Endothelial cell of umbilical vein (primary cell): Measurements from ENCODE around the gene RBM33. TPM values are rescaled to one million over a fixed set of nuclear protein-coding genes. Genes with fewer than 3 reads are reported as not detected.
A peak's percentile ranks its signal among the peaks of the same experiment; 100 is the strongest.

Source experiments
- BruUV-seq: library from RNA; stranded (reverse); fragments of 400-500 nt; replicated peaks from 2 replicates; lab custom pipeline; 2021; lab: Mats Ljungman, UMichigan
- CTCF ChIA-PET: fragments of 300-600, 350-600 bp; sonication (Branson Sonifier 250); formaldehyde crosslinking; loops from one replicate; lab custom pipeline; 2021; ENCODE audit warnings: antibody characterized with exemption, inconsistent platforms; lab: Charles Lee
- POLR2A ChIA-PET: fragments of 300-600, 350-600 bp; sonication (Branson Sonifier 250); formaldehyde crosslinking; loops from one replicate; lab custom pipeline; 2021; ENCODE audit warnings: antibody characterized with exemption, inconsistent platforms; lab: Charles Lee
- DNase-seq: peaks from one replicate; pipeline ENCODE4 v3.0.0-alpha.2; 2011; ENCODE audit warnings: low read depth, low spot score
- FAIRE-seq: peaks from 2 replicates; lab custom pipeline; 2011; peaks lifted over from hg19 to GRCh38; lab: Jason Lieb, UNC
- H2AFZ ChIP-seq: 2 replicates; pipeline ENCODE4 v1.6.0; 2012; ENCODE audit warnings: low read depth, low read length, control low read depth, inconsistent platforms
- H3K27ac ChIP-seq: 2 replicates; pipeline ENCODE4 v1.5.1; 2011; ENCODE audit warnings: low read depth, mild to moderate bottlenecking, control low read depth, low read length, moderate library complexity; ENCODE audit not compliant: insufficient read depth
- H3K27me3 ChIP-seq, 2 experiments: 2 replicates each; pipeline versions ENCODE4 v1.6.0 to v1.6.1; 2011; ENCODE audit warnings: low read length in 2 of 2, mixed read lengths in 1 of 2; ENCODE audit not compliant: control insufficient read depth in 2 of 2, insufficient read depth in 2 of 2
- H3K36me3 ChIP-seq, 2 experiments: 2 replicates in 1 of 2; 3 replicates in 1 of 2; pipeline ENCODE4 v1.5.1; 2011; ENCODE audit warnings: low read length in 2 of 2, mild to moderate bottlenecking in 1 of 2, moderate library complexity in 1 of 2; ENCODE audit not compliant: control insufficient read depth in 2 of 2, insufficient read depth in 2 of 2; ENCODE audit errors: extremely low read depth in 1 of 2
- H3K4me1 ChIP-seq: 3 replicates; pipeline ENCODE4 v1.5.1; 2011; ENCODE audit warnings: mild to moderate bottlenecking, low read length; ENCODE audit not compliant: control insufficient read depth, insufficient read depth; ENCODE audit errors: extremely low read depth
- H3K4me2 ChIP-seq: 2 replicates; pipeline ENCODE4 v1.6.1; 2011; ENCODE audit warnings: low read length, control low read depth, mixed read lengths; ENCODE audit not compliant: insufficient read depth
- H3K4me3 ChIP-seq, 3 experiments: fragments of 200-600 bp in 1 of 3; sonication (generic), shearing (Covaris generic) in 1 of 3; replicated peaks in 1 of 3; 2 replicates each; pipeline ENCODE4 v1.5.1; 2011 to 2016; ENCODE audit warnings: control low read depth in 3 of 3, low read length in 3 of 3, mild to moderate bottlenecking in 2 of 3, inconsistent platforms in 1 of 3, low read depth in 1 of 3, moderate library complexity in 1 of 3; ENCODE audit not compliant: insufficient read depth in 1 of 3
- H3K79me2 ChIP-seq: 2 replicates; pipeline ENCODE4 v1.6.0; 2012; ENCODE audit warnings: low read length, inconsistent platforms; ENCODE audit not compliant: control insufficient read depth, insufficient read depth
- H3K9ac ChIP-seq: replicated peaks from 2 replicates; pipeline ENCODE3; 2011; ENCODE audit warnings: low read length, control low read depth; ENCODE audit not compliant: insufficient read depth; ENCODE audit errors: extremely low read depth
- H3K9me1 ChIP-seq: replicated peaks from 3 replicates; pipeline ENCODE4 v1.6.0; 2011; ENCODE audit warnings: mild to moderate bottlenecking, low read length; ENCODE audit not compliant: control insufficient read depth, insufficient read depth; ENCODE audit errors: extremely low read depth
- H3K9me3 ChIP-seq: replicated peaks from 2 replicates; pipeline ENCODE4 v1.5.1; 2012; ENCODE audit warnings: low read length, inconsistent platforms; ENCODE audit not compliant: control insufficient read depth, insufficient read depth
- H4K20me1 ChIP-seq: replicated peaks from 2 replicates; pipeline ENCODE3; 2011; ENCODE audit warnings: mild to moderate bottlenecking, low read length; ENCODE audit not compliant: control insufficient read depth, insufficient read depth; ENCODE audit errors: extremely low read depth
- EZH2 ChIP-seq: IDR thresholded peaks from 2 replicates; pipeline ENCODE4 v1.6.1; 2012; ENCODE audit warnings: borderline replicate concordance, low read depth, mild to moderate bottlenecking, moderate library complexity, low read length, inconsistent platforms; ENCODE audit not compliant: severe bottlenecking
- FOS ChIP-seq: IDR thresholded peaks from 2 replicates; pipeline ENCODE4 v1.6.1; 2011; ENCODE audit warnings: mild to moderate bottlenecking, low read length, moderate library complexity, borderline replicate concordance; ENCODE audit not compliant: insufficient read depth
- GATA2 ChIP-seq: IDR thresholded peaks from 2 replicates; pipeline ENCODE4 v1.7.0; 2011; ENCODE audit warnings: low read depth, mild to moderate bottlenecking, moderate library complexity, mixed read lengths, low read length; ENCODE audit not compliant: insufficient read length, insufficient read depth
- JUN ChIP-seq: IDR thresholded peaks from 2 replicates; pipeline ENCODE4 v1.6.1; 2011; ENCODE audit warnings: borderline replicate concordance, low read depth; ENCODE audit not compliant: insufficient read length, insufficient read depth
- MYC ChIP-seq: IDR thresholded peaks from one replicate; pipeline ENCODE4 v1.6.1; 2011; ENCODE audit warnings: mild to moderate bottlenecking, low read depth, low read length
- POLR2A ChIP-seq: IDR thresholded peaks from 2 replicates; pipeline ENCODE4 v1.6.1; 2012; ENCODE audit warnings: low read depth, mild to moderate bottlenecking, control low read depth, low read length
- POLR2AphosphoS5 ChIP-seq: IDR thresholded peaks from 2 replicates; pipeline ENCODE4 v1.6.1; 2012; ENCODE audit warnings: low read depth, mild to moderate bottlenecking, control low read depth, low read length, moderate library complexity; ENCODE audit not compliant: insufficient read depth
- dilution Hi-C: fragments of 300-500 bp; cut with MboI; formaldehyde crosslinking; loops from one replicate; pipeline ENCODE4 v1.15.0; 2019; ENCODE audit warnings: low sequenced_read_pairs; ENCODE audit not compliant: extremely low pct_ligation_motif_present
- intact Hi-C: fragments of 100-400 bp; cut with micrococcal nuclease; formaldehyde crosslinking; loops from one replicate; pipeline ENCODE4 v1.10.0; 2022
- polyA plus RNA-seq, 4 experiments: library from polyadenylated mRNA; depleted of rRNA in 3 of 4; stranded (reverse) in 3 of 4; unstranded in 1 of 4; fragments of >200 nt; gene quantifications; 2 replicates each; pipeline versions ENCODE4 v1.2.1 to v1.2.3, GENCODE V29; 2011 to 2012; ENCODE audit warnings: missing spikeins in 1 of 4
- total RNA-seq: library from RNA; stranded (reverse); gene quantifications from 2 replicates; pipeline ENCODE4 v1.2.3, GENCODE V29; 2021
- TF ChIP-seq, protein P1 (sequence below), 2 donors: IDR thresholded peaks; 1 replicate in 1 of 2; 2 replicates in 1 of 2; pipeline ENCODE4 v1.5.1; 2011; ENCODE audit warnings: low read length in 2 of 2, mild to moderate bottlenecking in 2 of 2, moderate library complexity in 2 of 2, control low read depth in 1 of 2, inconsistent platforms in 1 of 2, low read depth in 1 of 2; ENCODE audit not compliant: insufficient read depth in 1 of 2; ENCODE audit errors: extremely low read depth in 1 of 2
- TF ChIP-seq, protein P2 (sequence below): IDR thresholded peaks from 2 replicates; pipeline ENCODE4 v1.6.1; 2011; ENCODE audit not compliant: insufficient read depth, insufficient read length

RBM33 gene
- total and polyA plus RNA-seq, 2 donors (not counting 3 experiments of a cell fraction or from before 2014, with no cell fraction given): 16.2 to 68.2 TPM

- H3K79me2 ChIP-seq: peaks cover 65% of the 10 kb centered on the region
- no peaks in the 10 kb centered on the region for H3K9me3 ChIP-seq
- dilution Hi-C loops: no loop called here
- H3K36me3 ChIP-seq: peaks cover 0 to 2% of the 10 kb centered on the region in 2 experiments
- intact Hi-C loops: loop anchor here (2.0 kb wide), 2 partner anchors 21 to 47 kb away; no protein-coding TSS in a partner anchor
- no peaks in the 10 kb centered on the region for H3K9me1 ChIP-seq
- peak overlapping the region; percentile 99 for H3K9ac ChIP-seq
- H3K27me3 ChIP-seq: no peaks in the 10 kb centered on the region
- peaks cover 21% of the 10 kb centered on the region for H3K4me1 ChIP-seq
- ChIA-PET CTCF (no interaction called here), POLR2A (no interaction called here)
- no peak for TF ChIP-seq EZH2
- no peak for TF ChIP-seq JUN
- TF ChIP-seq GATA2: no peak
- TF ChIP-seq MYC: no peak
- TF ChIP-seq, protein P1, sequence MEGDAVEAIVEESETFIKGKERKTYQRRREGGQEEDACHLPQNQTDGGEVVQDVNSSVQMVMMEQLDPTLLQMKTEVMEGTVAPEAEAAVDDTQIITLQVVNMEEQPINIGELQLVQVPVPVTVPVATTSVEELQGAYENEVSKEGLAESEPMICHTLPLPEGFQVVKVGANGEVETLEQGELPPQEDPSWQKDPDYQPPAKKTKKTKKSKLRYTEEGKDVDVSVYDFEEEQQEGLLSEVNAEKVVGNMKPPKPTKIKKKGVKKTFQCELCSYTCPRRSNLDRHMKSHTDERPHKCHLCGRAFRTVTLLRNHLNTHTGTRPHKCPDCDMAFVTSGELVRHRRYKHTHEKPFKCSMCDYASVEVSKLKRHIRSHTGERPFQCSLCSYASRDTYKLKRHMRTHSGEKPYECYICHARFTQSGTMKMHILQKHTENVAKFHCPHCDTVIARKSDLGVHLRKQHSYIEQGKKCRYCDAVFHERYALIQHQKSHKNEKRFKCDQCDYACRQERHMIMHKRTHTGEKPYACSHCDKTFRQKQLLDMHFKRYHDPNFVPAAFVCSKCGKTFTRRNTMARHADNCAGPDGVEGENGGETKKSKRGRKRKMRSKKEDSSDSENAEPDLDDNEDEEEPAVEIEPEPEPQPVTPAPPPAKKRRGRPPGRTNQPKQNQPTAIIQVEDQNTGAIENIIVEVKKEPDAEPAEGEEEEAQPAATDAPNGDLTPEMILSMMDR (IDR thresholded peaks at IDR 0.05; ENCODE audit: extremely low read depth in 1 of 2, insufficient read depth in 1 of 2, low read depth in 1 of 2, low read length in 2 of 2): no peak
- TF ChIP-seq POLR2AphosphoS5: no peak
- TF ChIP-seq, protein P2, sequence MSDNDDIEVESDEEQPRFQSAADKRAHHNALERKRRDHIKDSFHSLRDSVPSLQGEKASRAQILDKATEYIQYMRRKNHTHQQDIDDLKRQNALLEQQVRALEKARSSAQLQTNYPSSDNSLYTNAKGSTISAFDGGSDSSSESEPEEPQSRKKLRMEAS: no peak
- no peak for TF ChIP-seq FOS
- no peak for TF ChIP-seq POLR2A
- peaks cover 8% of the 10 kb centered on the region for H4K20me1 ChIP-seq
- peak; percentile 19 for DNase-seq
- no TSS peak for BruUV-seq
- peak overlapping the region; percentile 83 to 100 (median 98) for H3K4me3 ChIP-seq
- no peak overlapping the region for H3K27ac ChIP-seq
- FAIRE-seq: no peak
- no peak overlapping the region for H2AFZ ChIP-seq
- peak overlapping the region; percentile 98 for H3K4me2 ChIP-seq
These were observed 1.2 kb downstream of the RBM33 start for GRCh38 chr7:155645662-155646061.
